SK-N-SH treated with all-trans-retinoic acid at 6 μM for 48 hours (cell line): ENCODE measurements around the gene CAV1.
A peak's percentile ranks its signal among the peaks of the same experiment; 100 is the strongest.

Experiments used
- ATAC-seq: fragments of 200-7000 bp; cut with Tn5 transposase; 3 replicates; pipeline ENCODE4 v1.9.1; 2020; ENCODE audit warnings: mild to moderate bottlenecking, moderate library complexity
- ARNTL ChIP-seq: fragments of 450-650 bp; formaldehyde crosslinking; IDR thresholded peaks from 2 replicates; pipeline ENCODE4 v1.5.0; 2020; ENCODE audit warnings: low read depth, mild to moderate bottlenecking, moderate library complexity, borderline replicate concordance
- BACH2 ChIP-seq: fragments of 250-450 bp; sonication (Bioruptor Pico); IDR thresholded peaks from 2 replicates; pipeline ENCODE4 v1.9.0; 2021; ENCODE audit warnings: mild to moderate bottlenecking, borderline replicate concordance
- ESRRG ChIP-seq: fragments of 250-450 bp; sonication (Bioruptor Pico); IDR thresholded peaks from 2 replicates; pipeline ENCODE4 v1.6.1; 2021; ENCODE audit warnings: mild to moderate bottlenecking
- GLIS3 ChIP-seq: fragments of 250-450 bp; sonication (Bioruptor Pico); IDR thresholded peaks from 2 replicates; pipeline ENCODE4 v1.5.0; 2020; ENCODE audit warnings: mild to moderate bottlenecking, moderate library complexity
- ISL1 ChIP-seq: fragments of 250-450 bp; sonication (Bioruptor Pico); IDR thresholded peaks from 2 replicates; pipeline ENCODE4 v2.1.2; 2022; ENCODE audit warnings: mild to moderate bottlenecking, moderate library complexity
- OSR1 ChIP-seq: fragments of 250-450 bp; sonication (Bioruptor Pico); IDR thresholded peaks from 2 replicates; pipeline ENCODE4 v1.8.0; 2022; ENCODE audit warnings: moderate library complexity, mild to moderate bottlenecking, inconsistent platforms
- PPARA ChIP-seq: fragments of 250-450 bp; sonication (Bioruptor Pico); IDR thresholded peaks from 2 replicates; pipeline ENCODE4 v1.5.0; 2020; ENCODE audit warnings: mild to moderate bottlenecking, borderline replicate concordance
- RARB ChIP-seq: fragments of 250-450 bp; sonication (Bioruptor Pico); IDR thresholded peaks from 2 replicates; pipeline ENCODE4 v1.8.0; 2021; ENCODE audit warnings: mild to moderate bottlenecking, moderate library complexity
- SNAI2 ChIP-seq: fragments of 250-450 bp; sonication (Bioruptor Pico); IDR thresholded peaks from 2 replicates; pipeline ENCODE4 v1.5.0; 2020; ENCODE audit warnings: mild to moderate bottlenecking, moderate library complexity
- TCF4 ChIP-seq: fragments of 250-450 bp; sonication (Bioruptor Pico); IDR thresholded peaks from 2 replicates; pipeline ENCODE4 v1.8.0; 2021; ENCODE audit warnings: mild to moderate bottlenecking, moderate library complexity, borderline replicate concordance
- TOX ChIP-seq: fragments of 250-450 bp; sonication (Bioruptor Pico); IDR thresholded peaks from 2 replicates; pipeline ENCODE4 v1.8.0; 2021; ENCODE audit warnings: mild to moderate bottlenecking, moderate library complexity, borderline replicate concordance
- ZC3H10 ChIP-seq: fragments of 250-450 bp; sonication (Bioruptor Pico); IDR thresholded peaks from 2 replicates; pipeline ENCODE4 v1.5.1; 2021; ENCODE audit warnings: mild to moderate bottlenecking, moderate library complexity
- ZFP3 ChIP-seq: fragments of 250-450 bp; sonication (Bioruptor Pico); IDR thresholded peaks from 2 replicates; pipeline ENCODE4 v1.5.0; 2020; ENCODE audit warnings: mild to moderate bottlenecking, moderate library complexity
- ZFP30 ChIP-seq: fragments of 450-650 bp; formaldehyde crosslinking; IDR thresholded peaks from 2 replicates; pipeline ENCODE4 v1.5.0; 2022; ENCODE audit warnings: mild to moderate bottlenecking, moderate library complexity
- ZNF565 ChIP-seq: fragments of 450-650 bp; formaldehyde crosslinking; conservative IDR thresholded peaks from 2 replicates; pipeline ENCODE4 v1.5.0; 2020; ENCODE audit warnings: low read depth, mild to moderate bottlenecking, moderate library complexity
- ZNF70 ChIP-seq: fragments of 450-650 bp; formaldehyde crosslinking; IDR thresholded peaks from 2 replicates; pipeline ENCODE4 v1.5.0; 2020; ENCODE audit warnings: mild to moderate bottlenecking, moderate library complexity
- ZNF8 ChIP-seq: fragments of 450-650 bp; formaldehyde crosslinking; IDR thresholded peaks from 2 replicates; pipeline ENCODE4 v1.5.0; 2020; ENCODE audit warnings: mild to moderate bottlenecking, moderate library complexity
- TF ChIP-seq, protein P1 (sequence below): fragments of 250-450 bp; sonication (Bioruptor Pico); IDR thresholded peaks from 2 replicates; pipeline ENCODE4 v1.5.1; 2021; ENCODE audit warnings: mild to moderate bottlenecking, moderate library complexity
- TF ChIP-seq, protein P2 (sequence below): fragments of 250-450 bp; sonication (Bioruptor Pico); IDR thresholded peaks from 2 replicates; pipeline ENCODE4 v1.8.0; 2020; ENCODE audit warnings: mild to moderate bottlenecking, moderate library complexity, borderline replicate concordance
- TF ChIP-seq, protein P3 (sequence below): fragments of 250-450 bp; sonication (Bioruptor Pico); IDR thresholded peaks from 2 replicates; pipeline ENCODE4 v1.5.1; 2020; ENCODE audit warnings: low read depth, mild to moderate bottlenecking, moderate library complexity
- TF ChIP-seq, protein P4 (sequence below): fragments of 250-450 bp; sonication (Bioruptor Pico); IDR thresholded peaks from 2 replicates; pipeline ENCODE4 v1.8.0; 2021; ENCODE audit warnings: low read depth, mild to moderate bottlenecking, moderate library complexity, borderline replicate concordance

The CAV1 gene

DNA sequence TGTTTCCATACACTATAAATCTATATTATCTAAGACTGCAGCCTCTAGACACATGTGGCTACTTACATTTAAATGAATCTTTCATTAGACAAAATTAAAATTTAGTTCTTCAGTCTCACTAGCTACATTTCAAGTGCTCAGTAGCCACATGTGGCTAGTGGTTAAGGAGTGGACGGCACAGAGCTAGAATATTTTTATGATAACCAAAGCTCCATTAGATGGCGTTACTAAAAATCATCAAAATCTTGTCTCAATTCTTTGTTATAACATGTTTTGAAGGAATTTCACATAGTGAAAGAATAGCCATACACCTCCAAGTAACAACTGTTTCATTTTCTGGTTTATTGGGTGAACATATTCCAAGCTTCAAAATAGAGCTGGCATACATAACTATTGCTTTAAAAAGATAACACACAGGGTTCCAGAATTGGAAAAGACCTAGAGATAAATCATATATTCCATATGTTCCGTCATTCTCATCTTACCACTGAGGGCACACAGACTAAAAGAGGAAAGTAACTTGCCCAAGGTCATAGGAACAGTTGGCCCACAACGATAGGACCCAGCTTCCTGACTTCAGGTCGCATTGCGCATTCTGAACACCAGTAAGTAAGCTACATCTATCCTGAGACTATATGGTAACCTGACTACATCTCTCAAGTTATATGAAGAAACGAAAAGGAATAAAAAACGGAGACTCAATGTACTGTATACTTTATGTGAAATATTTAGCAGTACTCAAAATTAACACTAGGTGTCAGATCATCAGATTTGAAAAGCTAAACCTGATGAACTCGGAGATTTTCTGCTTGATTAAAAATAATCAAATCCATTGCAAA, 66.6 kb downstream of the CAV1 start:
- ATAC-seq: peak; percentile 63

DNA sequence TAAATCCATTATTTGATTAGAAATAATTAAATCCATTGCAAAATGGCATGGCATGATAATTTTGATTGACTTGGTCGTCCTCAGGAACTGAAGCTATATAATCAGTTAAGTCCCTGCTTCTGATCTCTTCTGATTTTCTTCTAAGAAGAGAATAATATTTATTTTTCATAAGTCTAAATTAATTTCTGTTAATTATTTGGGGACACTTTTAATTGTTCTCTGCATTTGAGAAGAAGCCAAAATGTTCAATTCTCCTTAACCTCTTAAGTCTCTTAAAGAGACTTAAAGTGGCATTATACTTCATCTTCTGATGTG, 67.2 kb downstream of the CAV1 start:
- TF ChIP-seq ZFP3 (CRISPR knock-in tag) (no peak), OSR1 (CRISPR knock-in tag) (no peak), ZNF565 (no peak), TCF4 (CRISPR knock-in tag) (no peak), BACH2 (no peak), RARB (CRISPR knock-in tag) (no peak), PPARA (CRISPR knock-in tag) (no peak), ZNF8 (CRISPR knock-in tag) (no peak), ZFP30 (CRISPR knock-in tag) (no peak), ESRRG (CRISPR knock-in tag) (no peak), GLIS3 (no peak), ZC3H10 (CRISPR knock-in tag) (no peak), ARNTL (no peak), ZNF70 (CRISPR knock-in tag) (no peak)
- TF ChIP-seq, protein P1, sequence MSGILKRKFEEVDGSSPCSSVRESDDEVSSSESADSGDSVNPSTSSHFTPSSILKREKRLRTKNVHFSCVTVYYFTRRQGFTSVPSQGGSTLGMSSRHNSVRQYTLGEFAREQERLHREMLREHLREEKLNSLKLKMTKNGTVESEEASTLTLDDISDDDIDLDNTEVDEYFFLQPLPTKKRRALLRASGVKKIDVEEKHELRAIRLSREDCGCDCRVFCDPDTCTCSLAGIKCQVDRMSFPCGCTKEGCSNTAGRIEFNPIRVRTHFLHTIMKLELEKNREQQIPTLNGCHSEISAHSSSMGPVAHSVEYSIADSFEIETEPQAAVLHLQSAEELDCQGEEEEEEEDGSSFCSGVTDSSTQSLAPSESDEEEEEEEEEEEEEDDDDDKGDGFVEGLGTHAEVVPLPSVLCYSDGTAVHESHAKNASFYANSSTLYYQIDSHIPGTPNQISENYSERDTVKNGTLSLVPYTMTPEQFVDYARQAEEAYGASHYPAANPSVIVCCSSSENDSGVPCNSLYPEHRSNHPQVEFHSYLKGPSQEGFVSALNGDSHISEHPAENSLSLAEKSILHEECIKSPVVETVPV (CRISPR knock-in tag): no peak
- TF ChIP-seq, protein P2, sequence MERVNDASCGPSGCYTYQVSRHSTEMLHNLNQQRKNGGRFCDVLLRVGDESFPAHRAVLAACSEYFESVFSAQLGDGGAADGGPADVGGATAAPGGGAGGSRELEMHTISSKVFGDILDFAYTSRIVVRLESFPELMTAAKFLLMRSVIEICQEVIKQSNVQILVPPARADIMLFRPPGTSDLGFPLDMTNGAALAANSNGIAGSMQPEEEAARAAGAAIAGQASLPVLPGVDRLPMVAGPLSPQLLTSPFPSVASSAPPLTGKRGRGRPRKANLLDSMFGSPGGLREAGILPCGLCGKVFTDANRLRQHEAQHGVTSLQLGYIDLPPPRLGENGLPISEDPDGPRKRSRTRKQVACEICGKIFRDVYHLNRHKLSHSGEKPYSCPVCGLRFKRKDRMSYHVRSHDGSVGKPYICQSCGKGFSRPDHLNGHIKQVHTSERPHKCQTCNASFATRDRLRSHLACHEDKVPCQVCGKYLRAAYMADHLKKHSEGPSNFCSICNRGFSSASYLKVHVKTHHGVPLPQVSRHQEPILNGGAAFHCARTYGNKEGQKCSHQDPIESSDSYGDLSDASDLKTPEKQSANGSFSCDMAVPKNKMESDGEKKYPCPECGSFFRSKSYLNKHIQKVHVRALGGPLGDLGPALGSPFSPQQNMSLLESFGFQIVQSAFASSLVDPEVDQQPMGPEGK: no peak
- ATAC-seq: no peak

More for the DNA sequence above, 66.6 kb downstream of the CAV1 start:
- TF ChIP-seq, protein P2: no peak
- TF ChIP-seq TCF4 (CRISPR knock-in tag) (no peak), ZNF565 (no peak), ZFP3 (CRISPR knock-in tag) (no peak), PPARA (CRISPR knock-in tag) (no peak), ISL1 (CRISPR knock-in tag) (no peak), BACH2 (no peak), ESRRG (CRISPR knock-in tag) (no peak)
- TF ChIP-seq, protein P3, sequence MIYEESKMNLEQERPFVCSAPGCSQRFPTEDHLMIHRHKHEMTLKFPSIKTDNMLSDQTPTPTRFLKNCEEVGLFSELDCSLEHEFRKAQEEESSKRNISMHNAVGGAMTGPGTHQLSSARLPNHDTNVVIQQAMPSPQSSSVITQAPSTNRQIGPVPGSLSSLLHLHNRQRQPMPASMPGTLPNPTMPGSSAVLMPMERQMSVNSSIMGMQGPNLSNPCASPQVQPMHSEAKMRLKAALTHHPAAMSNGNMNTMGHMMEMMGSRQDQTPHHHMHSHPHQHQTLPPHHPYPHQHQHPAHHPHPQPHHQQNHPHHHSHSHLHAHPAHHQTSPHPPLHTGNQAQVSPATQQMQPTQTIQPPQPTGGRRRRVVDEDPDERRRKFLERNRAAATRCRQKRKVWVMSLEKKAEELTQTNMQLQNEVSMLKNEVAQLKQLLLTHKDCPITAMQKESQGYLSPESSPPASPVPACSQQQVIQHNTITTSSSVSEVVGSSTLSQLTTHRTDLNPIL: no peak
- TF ChIP-seq, all 23 proteins: peak for 0

DNA sequence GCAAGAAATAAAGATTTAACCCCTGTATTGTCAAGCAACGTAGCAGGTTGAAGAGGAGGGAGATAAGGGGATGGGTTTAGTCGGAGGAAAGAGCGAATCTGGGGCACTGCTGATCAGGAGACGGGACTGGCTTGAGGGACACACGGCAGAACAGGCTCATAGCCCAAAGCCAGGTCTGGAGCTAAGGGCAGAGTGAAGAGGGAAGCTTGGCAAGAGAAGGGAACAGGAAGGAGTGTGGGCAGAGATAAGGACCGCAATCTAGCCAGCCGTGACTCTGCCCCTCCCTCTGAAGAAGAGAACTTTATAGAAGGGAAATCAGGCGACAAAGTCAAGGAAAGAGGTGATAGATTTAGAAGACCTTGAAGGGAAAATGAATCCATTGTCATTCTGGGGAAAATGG, 67.6 kb downstream of the CAV1 start:
- peak; percentile 31 for ATAC-seq
- TF ChIP-seq ZNF565 (no peak), GLIS3 (no peak), ZNF70 (CRISPR knock-in tag) (no peak), ARNTL (no peak), ZFP30 (CRISPR knock-in tag) (no peak), SNAI2 (CRISPR knock-in tag) (no peak), ZC3H10 (CRISPR knock-in tag) (no peak), PPARA (CRISPR knock-in tag) (no peak), ESRRG (CRISPR knock-in tag) (no peak), TOX (CRISPR knock-in tag) (no peak)
- TF ChIP-seq, protein P2: no peak
- TF ChIP-seq, protein P4, sequence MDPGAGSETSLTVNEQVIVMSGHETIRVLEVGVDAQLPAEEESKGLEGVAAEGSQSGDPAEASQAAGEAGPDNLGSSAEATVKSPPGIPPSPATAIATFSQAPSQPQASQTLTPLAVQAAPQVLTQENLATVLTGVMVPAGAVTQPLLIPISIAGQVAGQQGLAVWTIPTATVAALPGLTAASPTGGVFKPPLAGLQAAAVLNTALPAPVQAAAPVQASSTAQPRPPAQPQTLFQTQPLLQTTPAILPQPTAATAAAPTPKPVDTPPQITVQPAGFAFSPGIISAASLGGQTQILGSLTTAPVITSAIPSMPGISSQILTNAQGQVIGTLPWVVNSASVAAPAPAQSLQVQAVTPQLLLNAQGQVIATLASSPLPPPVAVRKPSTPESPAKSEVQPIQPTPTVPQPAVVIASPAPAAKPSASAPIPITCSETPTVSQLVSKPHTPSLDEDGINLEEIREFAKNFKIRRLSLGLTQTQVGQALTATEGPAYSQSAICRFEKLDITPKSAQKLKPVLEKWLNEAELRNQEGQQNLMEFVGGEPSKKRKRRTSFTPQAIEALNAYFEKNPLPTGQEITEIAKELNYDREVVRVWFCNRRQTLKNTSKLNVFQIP (CRISPR knock-in tag): no peak
- TF ChIP-seq, protein P3: no peak
- TF ChIP-seq, protein P1 (CRISPR knock-in tag): no peak
- TF ChIP-seq, all 23 proteins: peak for 0
